HG02642 (cell line): ENCODE measurements around the gene B4GALT5.
A peak's percentile ranks its signal among the peaks of the same experiment; 100 is the strongest.
"Not testable (repeated sequence)": the region's sequence is repeated elsewhere in the genome, so short reads cannot be mapped to it uniquely, and the experiment has no call there.

ENCODE experiments used
- ATAC-seq: cut with Tn5 transposase; IDR thresholded peaks from one replicate; pipeline ENCODE4 v1.9.1; 2021; ENCODE audit warnings: mild to moderate bottlenecking; ENCODE audit not compliant: unreplicated experiment, poor library complexity

B4GALT5 gene

GRCh38 chr20:49739042-49739441 lies 25.4 kb upstream of the B4GALT5 start:
- ATAC-seq = no peak

- no peak for ATAC-seq
These were observed 23.6 kb upstream of the B4GALT5 start for GRCh38 chr20:49737260-49737659.

GRCh38 chr20:49729780-49730179 lies 16.1 kb upstream of the B4GALT5 start:
- ATAC-seq = no peak

- no peak for ATAC-seq
These were observed 14.5 kb upstream of the B4GALT5 start for GRCh38 chr20:49727894-49728885.

- ATAC-seq = no peak
These were observed 13.8 kb upstream of the B4GALT5 start for GRCh38 chr20:49727478-49727877.

GRCh38 chr20:49725694-49726093 lies 12.0 kb upstream of the B4GALT5 start:
- ATAC-seq = no peak

- not testable (repeated sequence) for ATAC-seq
These were observed 11.5 kb upstream of the B4GALT5 start for GRCh38 chr20:49725224-49725606.

- ATAC-seq = no peak
These were observed 10.9 kb upstream of the B4GALT5 start for GRCh38 chr20:49724408-49725223.

GRCh38 chr20:49723758-49724157 lies 10.1 kb upstream of the B4GALT5 start:
- ATAC-seq = not testable (repeated sequence)

- ATAC-seq = not testable (repeated sequence)
These were observed 7.6 kb upstream of the B4GALT5 start for GRCh38 chr20:49721326-49721725.

- no peak for ATAC-seq
These were observed 1.8 kb upstream of the B4GALT5 start for GRCh38 chr20:49715466-49715865.

- ATAC-seq = peak; percentile 52
These were observed 504 bp downstream of the B4GALT5 start for GRCh38 chr20:49712996-49713752.

GRCh38 chr20:49712646-49712995 lies 1.1 kb downstream of the B4GALT5 start:
- ATAC-seq = no peak

GRCh38 chr20:49712118-49712517 lies 1.6 kb downstream of the B4GALT5 start:
- no peak for ATAC-seq

- no peak for ATAC-seq
These were observed 2.1 kb downstream of the B4GALT5 start for GRCh38 chr20:49711667-49711987.

GRCh38 chr20:49710971-49711666 lies 2.6 kb downstream of the B4GALT5 start:
- ATAC-seq = no peak

GRCh38 chr20:49707118-49707517 lies 6.6 kb downstream of the B4GALT5 start:
- ATAC-seq = no peak

GRCh38 chr20:49706630-49707091 lies 7.0 kb downstream of the B4GALT5 start:
- no peak for ATAC-seq

- not testable (repeated sequence) for ATAC-seq
These were observed 7.8 kb downstream of the B4GALT5 start for GRCh38 chr20:49705893-49706292.

GRCh38 chr20:49705358-49705757 lies 8.3 kb downstream of the B4GALT5 start:
- no peak for ATAC-seq
